ENCODE measurements around the gene SMG6. TPM values are rescaled to one million over a fixed set of nuclear protein-coding genes. Genes with fewer than 3 reads are reported as not detected.
A peak's percentile ranks its signal among the peaks of the same experiment; 100 is the strongest.

The SMG6 gene
- 15.7 TPM for polyA plus RNA-seq (2013)

- CTCF ChIA-PET, result interaction anchor here (1.1 to 1.8 kb wide), 2 partner anchors 19 to 27 kb away, joined by 3 to 7 read pairs; no protein-coding TSS in a partner anchor
- under 1% methylated on average over 68 of the region's 108 CpGs for WGBS (ENCODE audit: insufficient coverage)
Measured at GRCh38 chr17:2303204-2304188, at the start of gene SMG6, which contains the start of gene SRR. Gene SMG6 (minus strand): TSS chr17:2303785. CDS start chr17:2303720, 65 bp downstream. Gene SRR (plus strand): TSS chr17:2303950. CDS start chr17:2315561, 11,611 bp downstream.

GRCh38 chr17:2351269-2351668 lies 47.7 kb upstream of the SMG6 start:
- Histone ChIP-seq H3K9me3 (ENCODE audit: control extremely low read depth in 1 of 5, control insufficient read depth in 4 of 5, insufficient read depth in 2 of 5, low read depth in 1 of 5, low read length in 4 of 5) (no peaks in the 10 kb centered on the region), H3K4me3 (ENCODE audit: control insufficient read depth in 1 of 7, extremely low read depth in 1 of 7, insufficient read depth in 4 of 7, low read depth in 2 of 7, low read length in 6 of 7) (no peak overlapping the region), H3K36me3 (ENCODE audit: control insufficient read depth in 4 of 4, insufficient read depth in 4 of 4, low read length in 3 of 4) (peaks cover 0 to 9% (median 5%) of the 10 kb centered on the region in 4 experiments), H3K27me3 (replicated peaks in 2 of 5; ENCODE audit: control insufficient read depth in 4 of 5, insufficient read depth in 5 of 5, low read length in 4 of 5) (no peaks in the 10 kb centered on the region), H3K27ac (ENCODE audit: insufficient read depth in 1 of 2, low read depth in 1 of 2, low read length in 2 of 2, poor library complexity in 1 of 2, severe bottlenecking in 2 of 2) (no peak overlapping the region), H3K4me1 (ENCODE audit: control extremely low read depth in 1 of 4, control insufficient read depth in 4 of 4, insufficient read depth in 4 of 4, low read length in 3 of 4) (no peaks in the 10 kb centered on the region)
- CTCF ChIA-PET, result interaction anchor here (1.1 to 3.7 kb wide), 3 partner anchors 11 to 28 kb away, joined by 4 to 21 read pairs (median 5); no protein-coding TSS in a partner anchor
- no peak for DNase-seq
- WGBS (ENCODE audit: insufficient coverage), result 100% methylated on average over 4 of the region's 6 CpGs
- POLR2A ChIA-PET, result interaction anchor here (0.6 kb wide), 1 partner anchor 16 kb away, joined by 3 read pairs; no protein-coding TSS in a partner anchor

More at GRCh38 chr17:2303204-2304188, at the start of gene SMG6, which contains the start of gene SRR:
- Histone ChIP-seq H3K27ac (ENCODE audit: insufficient read depth in 1 of 2, low read depth in 1 of 2, low read length in 2 of 2, poor library complexity in 1 of 2, severe bottlenecking in 2 of 2) (peak within 1 kb of the TSS; percentile 68 to 87), H3K4me3 (ENCODE audit: control insufficient read depth in 1 of 7, extremely low read depth in 1 of 7, insufficient read depth in 4 of 7, low read depth in 2 of 7, low read length in 6 of 7) (peak within 1 kb of the TSS; percentile 85 to 99 (median 92)), H3K27me3 (replicated peaks in 2 of 5; ENCODE audit: control insufficient read depth in 4 of 5, insufficient read depth in 5 of 5, low read length in 4 of 5) (no peaks in the 10 kb centered on the region), H3K36me3 (ENCODE audit: control insufficient read depth in 4 of 4, insufficient read depth in 4 of 4, low read length in 3 of 4) (peaks cover 2 to 20% (median 19%) of the 10 kb centered on the region in 4 experiments), H3K4me1 (ENCODE audit: control extremely low read depth in 1 of 4, control insufficient read depth in 4 of 4, insufficient read depth in 4 of 4, low read length in 3 of 4) (peaks cover 7 to 14% (median 10%) of the 10 kb centered on the region in 4 experiments), H3K9me3 (ENCODE audit: control extremely low read depth in 1 of 5, control insufficient read depth in 4 of 5, insufficient read depth in 2 of 5, low read depth in 1 of 5, low read length in 4 of 5) (no peaks in the 10 kb centered on the region)
- POLR2A ChIA-PET, result interaction anchor here (2.1 kb wide), 1 partner anchor 32 kb away, joined by 6 read pairs; the partner anchor contains the start of gene TSR1
- peak; percentile 88 to 96 (median 95) for DNase-seq

DNA sequence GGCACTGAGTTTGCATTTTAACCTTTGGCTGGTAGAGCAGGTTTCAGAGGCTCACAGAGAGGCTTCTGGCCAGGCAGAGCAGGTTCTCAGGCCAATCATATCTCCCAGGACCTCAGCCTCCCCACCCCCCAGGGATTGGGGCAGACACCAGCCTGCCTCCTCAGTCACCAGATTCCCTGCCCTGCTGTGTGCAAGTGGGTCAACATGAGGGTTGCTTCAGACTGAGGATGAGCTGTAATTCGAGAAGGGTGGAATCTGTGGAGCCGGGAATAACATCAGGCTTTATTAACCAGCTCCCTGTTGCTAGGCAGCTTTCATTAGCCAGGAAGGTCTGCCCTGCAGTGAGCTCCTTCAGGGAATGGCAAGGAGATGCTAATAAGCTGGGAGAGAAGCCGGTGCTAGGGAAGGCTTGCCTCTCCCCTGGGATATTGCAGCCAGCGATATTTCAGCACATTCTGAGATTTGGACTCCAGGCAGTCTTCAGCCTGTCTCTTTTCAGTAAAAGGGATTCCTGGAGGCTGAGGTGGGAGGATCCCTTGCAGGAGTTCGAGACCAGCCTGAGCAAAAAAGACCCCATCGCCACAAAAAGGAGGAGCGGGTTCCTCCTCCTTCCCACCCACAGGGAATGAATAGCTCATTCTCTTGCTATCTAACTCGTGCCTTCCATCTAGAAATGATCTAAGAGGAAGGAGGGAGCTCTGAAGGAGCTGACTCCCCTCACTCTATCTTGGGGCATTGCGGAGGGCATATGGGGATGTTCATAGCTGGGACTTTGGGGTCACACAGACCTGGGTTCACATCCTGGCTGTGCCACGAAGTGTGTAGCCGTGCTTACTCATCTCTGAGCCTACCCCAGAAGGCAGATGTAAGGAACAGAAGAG lies 44.5 kb upstream of the SMG6 start:
- Histone ChIP-seq H3K4me3 (ENCODE audit: control insufficient read depth in 1 of 7, extremely low read depth in 1 of 7, insufficient read depth in 4 of 7, low read depth in 2 of 7, low read length in 6 of 7) (no peak overlapping the region), H3K27ac (ENCODE audit: insufficient read depth in 1 of 2, low read depth in 1 of 2, low read length in 2 of 2, poor library complexity in 1 of 2, severe bottlenecking in 2 of 2) (no peak overlapping the region), H3K27me3 (replicated peaks in 2 of 5; ENCODE audit: control insufficient read depth in 4 of 5, insufficient read depth in 5 of 5, low read length in 4 of 5) (no peaks in the 10 kb centered on the region), H3K4me1 (ENCODE audit: control extremely low read depth in 1 of 4, control insufficient read depth in 4 of 4, insufficient read depth in 4 of 4, low read length in 3 of 4) (no peaks in the 10 kb centered on the region), H3K9me3 (ENCODE audit: control extremely low read depth in 1 of 5, control insufficient read depth in 4 of 5, insufficient read depth in 2 of 5, low read depth in 1 of 5, low read length in 4 of 5) (no peaks in the 10 kb centered on the region), H3K36me3 (ENCODE audit: control insufficient read depth in 4 of 4, insufficient read depth in 4 of 4, low read length in 3 of 4) (peaks cover 2 to 34% (median 21%) of the 10 kb centered on the region in 4 experiments)
- CTCF ChIA-PET, result interaction anchor here (0.6 to 2.1 kb wide), 5 partner anchors 10 to 22 kb away, joined by 3 to 8 read pairs (median 5); partner anchors contain the start of gene TSR1
- POLR2A ChIA-PET, result interaction anchor here (0.8 kb wide), 1 partner anchor 12 kb away, joined by 3 read pairs; the partner anchor contains the start of gene TSR1
- no peak for DNase-seq
- WGBS (ENCODE audit: insufficient coverage), result 95% methylated on average over 7 of the region's 11 CpGs

GRCh38 chr17:2346475-2346874 lies 42.9 kb upstream of the SMG6 start:
- WGBS (ENCODE audit: insufficient coverage), result 96% methylated on average over 7 of the region's 8 CpGs
- no peaks in the 10 kb centered on the region for H3K4me1 ChIP-seq (ENCODE audit: control extremely low read depth in 1 of 4, control insufficient read depth in 4 of 4, insufficient read depth in 4 of 4, low read length in 3 of 4)
- no peaks in the 10 kb centered on the region for H3K9me3 ChIP-seq (ENCODE audit: control extremely low read depth in 1 of 5, control insufficient read depth in 4 of 5, insufficient read depth in 2 of 5, low read depth in 1 of 5, low read length in 4 of 5)
- no peak for DNase-seq
- ChIA-PET CTCF (interaction anchor here (0.9 kb wide), 1 partner anchor 14 kb away, joined by 3 read pairs; no protein-coding TSS in a partner anchor), POLR2A (no interaction called here)
- no peak overlapping the region for H3K4me3 ChIP-seq (ENCODE audit: control insufficient read depth in 1 of 7, extremely low read depth in 1 of 7, insufficient read depth in 4 of 7, low read depth in 2 of 7, low read length in 6 of 7)
- H3K27ac ChIP-seq (ENCODE audit: insufficient read depth in 1 of 2, low read depth in 1 of 2, low read length in 2 of 2, poor library complexity in 1 of 2, severe bottlenecking in 2 of 2), result no peak overlapping the region
- peaks cover 2 to 41% (median 28%) of the 10 kb centered on the region in 4 experiments for H3K36me3 ChIP-seq (ENCODE audit: control insufficient read depth in 4 of 4, insufficient read depth in 4 of 4, low read length in 3 of 4)
- H3K27me3 ChIP-seq (replicated peaks in 2 of 5; ENCODE audit: control insufficient read depth in 4 of 5, insufficient read depth in 5 of 5, low read length in 4 of 5), result no peaks in the 10 kb centered on the region

- POLR2A ChIA-PET, result interaction anchor here (0.6 kb wide), 1 partner anchor 40 kb away, joined by 3 read pairs; no protein-coding TSS in a partner anchor
- WGBS (ENCODE audit: insufficient coverage), result 97% methylated on average over 5 of the region's 10 CpGs
- Histone ChIP-seq H3K36me3 (ENCODE audit: control insufficient read depth in 4 of 4, insufficient read depth in 4 of 4, low read length in 3 of 4) (peaks cover 0 to 47% (median 28%) of the 10 kb centered on the region in 4 experiments), H3K9me3 (ENCODE audit: control extremely low read depth in 1 of 5, control insufficient read depth in 4 of 5, insufficient read depth in 2 of 5, low read depth in 1 of 5, low read length in 4 of 5) (no peaks in the 10 kb centered on the region), H3K27ac (ENCODE audit: insufficient read depth in 1 of 2, low read depth in 1 of 2, low read length in 2 of 2, poor library complexity in 1 of 2, severe bottlenecking in 2 of 2) (no peak overlapping the region), H3K4me1 (ENCODE audit: control extremely low read depth in 1 of 4, control insufficient read depth in 4 of 4, insufficient read depth in 4 of 4, low read length in 3 of 4) (no peaks in the 10 kb centered on the region), H3K4me3 (ENCODE audit: control insufficient read depth in 1 of 7, extremely low read depth in 1 of 7, insufficient read depth in 4 of 7, low read depth in 2 of 7, low read length in 6 of 7) (no peak overlapping the region), H3K27me3 (replicated peaks in 2 of 5; ENCODE audit: control insufficient read depth in 4 of 5, insufficient read depth in 5 of 5, low read length in 4 of 5) (no peaks in the 10 kb centered on the region)
- CTCF ChIA-PET, result no interaction called here
- no peak for DNase-seq
Measured at GRCh38 chr17:2344528-2344927, 40.9 kb upstream of the SMG6 start.

- DNase-seq, result no peak
- Histone ChIP-seq H3K36me3 (ENCODE audit: control insufficient read depth in 4 of 4, insufficient read depth in 4 of 4, low read length in 3 of 4) (peaks cover 0 to 45% (median 27%) of the 10 kb centered on the region in 4 experiments), H3K27me3 (replicated peaks in 2 of 5; ENCODE audit: control insufficient read depth in 4 of 5, insufficient read depth in 5 of 5, low read length in 4 of 5) (no peaks in the 10 kb centered on the region), H3K4me3 (ENCODE audit: control insufficient read depth in 1 of 7, extremely low read depth in 1 of 7, insufficient read depth in 4 of 7, low read depth in 2 of 7, low read length in 6 of 7) (no peak overlapping the region), H3K27ac (ENCODE audit: insufficient read depth in 1 of 2, low read depth in 1 of 2, low read length in 2 of 2, poor library complexity in 1 of 2, severe bottlenecking in 2 of 2) (no peak overlapping the region), H3K4me1 (ENCODE audit: control extremely low read depth in 1 of 4, control insufficient read depth in 4 of 4, insufficient read depth in 4 of 4, low read length in 3 of 4) (peaks cover 0 to 2% (median 1%) of the 10 kb centered on the region in 4 experiments), H3K9me3 (ENCODE audit: control extremely low read depth in 1 of 5, control insufficient read depth in 4 of 5, insufficient read depth in 2 of 5, low read depth in 1 of 5, low read length in 4 of 5) (no peaks in the 10 kb centered on the region)
- POLR2A ChIA-PET, result no interaction called here
- 88% methylated on average over 5 of the region's 5 CpGs for WGBS (ENCODE audit: insufficient coverage)
- CTCF ChIA-PET, result no interaction called here
Measured at GRCh38 chr17:2343421-2343820, 39.8 kb upstream of the SMG6 start.

All from common myeloid progenitor, CD34-positive (primary cell).